GM18951 (cell line): ENCODE data around the gene SAPCD2.

ENCODE experiments used
- POLR2A ChIP-seq: IDR thresholded peaks from 4 replicates; pipeline ENCODE4 v1.6.1; 2011; ENCODE audit warnings: mild to moderate bottlenecking; ENCODE audit not compliant: insufficient read length, insufficient read depth; ENCODE audit errors: extremely low read depth
- in situ Hi-C: fragments of 300-500 bp; cut with MboI; formaldehyde crosslinking; loops from one replicate; pipeline ENCODE4 v1.12.0; 2022; ENCODE audit warnings: low sequenced_read_pairs, mixed read lengths, inconsistent platforms; ENCODE audit not compliant: unreplicated experiment

Gene SAPCD2

DNA sequence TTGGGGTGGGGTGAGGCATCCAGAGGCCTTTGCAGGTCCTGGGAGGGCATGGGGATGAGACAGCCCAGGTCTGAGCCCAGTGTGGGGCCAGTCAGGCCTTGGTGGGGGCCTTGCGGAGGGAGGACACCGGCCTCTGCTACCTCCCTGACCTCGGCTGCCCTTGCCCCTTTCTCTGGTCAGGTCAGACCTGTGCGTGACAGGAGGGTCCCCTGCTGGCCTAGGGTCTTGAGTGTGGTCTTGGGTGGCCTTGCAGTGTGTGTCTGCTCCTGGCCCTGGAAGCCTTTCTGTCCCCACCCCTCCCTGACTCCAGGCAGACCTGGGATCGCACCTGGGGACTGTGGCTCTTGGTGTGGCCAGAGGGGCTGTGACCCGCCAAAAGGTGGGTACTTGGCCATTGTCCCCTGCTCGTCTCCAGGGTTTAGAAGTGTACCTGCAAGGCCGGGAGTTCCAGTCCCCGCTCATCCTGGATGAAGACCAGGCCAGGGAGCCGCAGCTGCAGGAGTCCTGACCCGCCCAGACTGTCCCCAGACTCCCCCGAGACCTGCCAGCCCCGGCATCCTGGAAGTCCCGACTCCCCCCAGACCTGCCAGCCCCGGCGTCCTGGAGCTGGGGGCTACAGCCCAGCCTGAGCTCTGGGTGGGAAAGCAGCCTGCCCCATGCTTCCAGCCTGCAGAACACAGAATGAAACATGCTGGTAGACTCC lies 12.0 kb upstream of the SAPCD2 start:
- no peak for TF ChIP-seq POLR2A
- in situ Hi-C loops, result no loop called here

DNA sequence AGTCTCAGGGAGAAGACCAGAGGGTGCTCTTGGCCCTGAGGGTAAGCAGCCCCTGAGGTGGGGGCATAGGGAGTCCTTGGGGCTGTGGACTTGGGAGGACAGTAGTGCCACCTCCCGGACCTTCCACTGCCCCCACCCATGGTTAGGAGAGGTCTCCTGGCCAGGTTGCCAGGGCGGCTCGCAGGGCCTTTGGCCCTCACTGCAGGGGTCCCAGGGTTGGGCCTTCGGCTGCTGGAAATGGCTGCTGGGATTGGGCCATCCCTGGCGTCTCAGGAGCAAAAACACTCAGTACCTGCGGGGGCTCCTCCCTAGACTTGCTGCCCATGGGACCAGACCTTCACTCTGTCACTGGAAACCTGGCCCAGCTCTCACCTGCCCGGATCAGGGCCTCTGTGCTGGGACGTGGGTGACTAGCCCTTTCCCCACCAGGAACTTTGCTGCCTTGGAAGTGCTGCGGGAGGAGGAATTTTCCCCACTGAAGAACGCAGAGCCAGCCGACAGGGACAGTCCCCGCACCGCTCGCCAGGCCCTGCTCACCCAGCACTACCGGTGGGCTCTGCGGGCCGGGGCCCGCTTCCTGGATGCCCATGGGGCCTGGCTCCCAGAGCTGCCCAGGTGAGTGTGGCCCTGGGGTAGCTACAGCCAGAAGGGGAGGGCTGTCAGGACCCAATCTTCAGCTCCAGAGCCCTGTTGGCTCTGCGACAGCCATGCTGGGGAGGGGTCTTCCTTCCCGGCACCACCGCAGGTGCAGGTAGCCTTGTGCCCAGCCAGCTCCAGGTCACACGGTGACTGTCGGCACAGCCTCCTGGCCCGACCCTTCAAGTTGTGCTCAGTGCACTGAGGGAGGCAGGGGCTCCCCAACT lies 10.1 kb upstream of the SAPCD2 start:
- in situ Hi-C loops, result no loop called here

DNA sequence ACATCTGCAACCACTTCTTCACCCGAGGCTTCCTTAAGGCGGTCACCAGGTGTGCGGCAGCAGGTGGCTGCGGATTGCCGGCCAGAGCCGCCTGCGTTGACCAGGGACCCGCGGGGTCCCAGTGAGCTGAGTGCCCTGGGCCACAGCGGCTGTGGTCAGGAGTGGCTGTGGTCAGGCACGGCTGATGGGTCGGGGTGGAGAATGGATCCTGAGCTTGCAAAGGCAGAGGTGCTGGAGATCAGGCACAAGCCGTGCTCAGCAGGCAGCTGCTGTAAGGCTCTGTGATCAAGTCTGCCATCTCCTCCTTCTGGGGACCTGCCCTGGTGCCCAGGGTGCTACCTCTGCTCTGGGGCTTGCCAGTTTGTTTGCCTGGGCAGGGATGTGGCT lies 9.0 kb upstream of the SAPCD2 start:
- in situ Hi-C loops, result no loop called here
- TF ChIP-seq POLR2A, result no peak

More for the DNA sequence above, 10.1 kb upstream of the SAPCD2 start:
- TF ChIP-seq POLR2A, result no peak

DNA sequence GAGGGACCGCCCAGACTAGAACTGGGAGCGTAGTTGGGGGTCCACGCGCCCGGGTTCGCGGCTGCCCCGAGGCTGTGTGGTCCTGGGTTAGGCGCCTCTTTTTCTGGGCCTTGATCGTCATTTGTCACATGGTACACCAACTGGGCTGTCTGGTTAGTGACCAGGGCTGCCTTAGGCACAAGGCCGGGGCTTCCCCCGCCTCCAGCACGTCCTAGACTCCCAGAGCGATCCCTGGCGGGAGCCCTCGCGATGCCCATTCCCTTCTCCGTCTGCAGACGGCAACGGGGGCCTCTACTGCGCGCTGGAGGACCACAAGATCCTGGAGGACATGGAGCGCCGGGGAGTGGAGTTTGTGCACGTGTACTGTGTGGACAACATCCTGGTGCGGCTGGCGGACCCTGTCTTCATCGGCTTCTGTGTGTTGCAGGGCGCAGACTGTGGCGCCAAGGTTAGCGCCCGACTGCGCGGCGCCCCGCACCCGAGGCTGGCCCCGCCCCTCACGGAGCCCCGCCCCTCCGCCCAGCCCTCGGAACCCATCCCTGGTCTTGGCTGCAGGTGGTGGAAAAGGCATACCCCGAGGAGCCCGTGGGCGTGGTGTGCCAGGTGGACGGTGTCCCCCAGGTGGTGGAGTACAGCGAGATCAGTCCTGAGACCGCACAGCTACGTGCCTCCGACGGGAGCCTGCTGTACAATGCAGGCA lies 8.5 kb upstream of the SAPCD2 start:
- in situ Hi-C loops, result no loop called here
- no peak for TF ChIP-seq POLR2A

DNA sequence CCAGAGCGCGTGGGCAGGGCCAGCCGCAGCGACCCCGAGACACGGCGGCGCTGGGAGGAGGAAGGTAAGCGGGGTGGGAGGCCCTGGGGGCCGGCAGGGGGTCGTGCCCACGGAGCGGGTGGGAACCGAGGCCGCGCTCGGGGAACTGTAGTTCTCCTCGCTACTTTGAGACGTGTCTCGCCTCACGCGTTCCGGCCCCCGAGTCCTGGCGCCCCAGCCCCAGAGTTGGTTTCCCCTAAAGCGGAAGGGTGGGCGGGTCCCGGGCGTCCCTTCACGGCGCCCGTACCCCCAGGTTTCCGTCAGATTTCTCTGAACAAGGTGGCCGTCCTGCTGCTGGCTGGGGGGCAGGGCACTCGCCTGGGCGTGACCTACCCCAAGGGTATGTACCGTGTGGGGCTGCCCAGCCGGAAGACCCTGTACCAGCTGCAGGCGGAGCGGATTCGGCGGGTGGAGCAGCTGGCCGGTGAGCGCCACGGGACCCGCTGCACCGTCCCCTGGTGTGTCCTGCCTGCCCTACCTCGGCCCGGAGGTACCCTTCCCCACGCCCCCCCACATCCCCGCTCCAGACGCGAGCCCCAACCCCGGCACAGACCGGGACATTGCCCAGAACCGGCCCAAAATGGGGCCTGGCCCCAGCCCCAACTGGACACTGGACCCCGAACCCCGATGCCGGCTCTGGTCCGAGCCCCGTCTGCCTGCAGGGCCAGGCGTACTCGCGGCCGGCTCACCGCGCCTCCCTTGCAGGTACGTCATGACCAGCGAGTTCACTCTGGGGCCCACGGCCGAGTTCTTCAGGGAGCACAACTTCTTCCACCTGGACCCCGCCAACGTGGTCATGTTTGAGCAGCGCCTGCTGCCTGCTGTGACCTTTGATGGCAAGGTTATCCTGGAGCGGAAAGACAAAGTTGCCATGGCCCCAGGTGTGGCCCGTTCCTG lies 7.7 kb upstream of the SAPCD2 start:
- in situ Hi-C loops, result no loop called here
- TF ChIP-seq POLR2A, result no peak

DNA sequence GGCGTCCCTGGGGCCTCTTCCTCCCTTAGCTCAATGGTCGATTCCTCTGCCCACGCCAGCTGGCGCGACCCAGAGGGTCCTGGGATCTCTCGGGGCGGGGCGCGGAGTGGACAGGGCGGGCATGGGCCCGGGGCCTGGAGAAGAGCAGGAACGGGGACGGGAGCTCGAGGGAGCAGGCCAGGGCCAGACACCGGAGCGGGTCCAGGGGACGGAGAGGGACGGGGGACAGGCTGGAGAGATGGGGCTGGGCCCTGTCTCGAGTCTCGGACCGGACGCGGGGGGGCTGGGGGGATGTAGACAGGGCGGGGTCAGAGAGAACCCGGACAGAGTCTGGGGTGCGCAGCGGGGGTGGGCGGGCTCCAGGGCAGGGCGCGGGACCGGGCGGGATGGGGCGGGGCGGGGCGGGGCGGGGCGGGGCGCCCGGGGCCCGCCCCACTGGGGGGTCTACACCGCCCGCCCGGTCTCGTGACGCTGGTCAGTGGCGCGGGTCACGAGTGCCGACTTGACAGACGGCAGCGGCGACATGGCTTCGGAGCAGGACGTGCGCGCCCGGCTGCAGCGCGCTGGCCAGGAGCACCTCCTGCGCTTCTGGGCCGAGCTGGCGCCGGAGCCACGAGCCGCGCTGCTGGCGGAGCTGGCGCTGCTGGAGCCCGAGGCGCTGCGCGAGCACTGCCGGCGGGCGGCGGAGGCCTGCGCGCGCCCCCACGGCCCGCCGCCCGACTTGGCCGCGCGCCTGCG lies 6.8 kb upstream of the SAPCD2 start, which contains the start of gene UAP1L1:
UAP1L1 (plus strand) TSS at position 508 of the 738 bp plus-strand sequence; CDS start at position 524, 16 bp downstream.
- TF ChIP-seq POLR2A, result peak; percentile 75
- in situ Hi-C loops, result no loop called here

DNA sequence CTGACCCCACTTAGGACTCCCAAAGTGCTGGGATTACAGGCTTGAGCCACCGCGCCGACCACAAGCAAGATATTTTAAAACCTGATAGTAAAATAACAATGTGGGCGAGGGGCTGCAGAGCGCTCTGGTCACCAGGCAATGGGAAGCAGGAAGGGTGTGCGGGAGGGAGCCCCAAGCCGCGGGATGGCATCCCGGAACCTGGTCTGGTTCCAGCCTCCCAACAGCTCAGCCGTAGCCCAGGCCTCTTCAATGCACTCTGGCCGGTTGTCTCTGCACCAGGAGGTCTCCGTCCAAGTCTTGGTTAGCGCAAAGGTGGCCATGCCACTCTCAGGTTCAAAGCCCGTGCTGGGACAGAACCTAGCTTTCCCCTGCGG lies 6.3 kb upstream of the SAPCD2 start:
- TF ChIP-seq POLR2A, result no peak
- in situ Hi-C loops, result no loop called here

DNA sequence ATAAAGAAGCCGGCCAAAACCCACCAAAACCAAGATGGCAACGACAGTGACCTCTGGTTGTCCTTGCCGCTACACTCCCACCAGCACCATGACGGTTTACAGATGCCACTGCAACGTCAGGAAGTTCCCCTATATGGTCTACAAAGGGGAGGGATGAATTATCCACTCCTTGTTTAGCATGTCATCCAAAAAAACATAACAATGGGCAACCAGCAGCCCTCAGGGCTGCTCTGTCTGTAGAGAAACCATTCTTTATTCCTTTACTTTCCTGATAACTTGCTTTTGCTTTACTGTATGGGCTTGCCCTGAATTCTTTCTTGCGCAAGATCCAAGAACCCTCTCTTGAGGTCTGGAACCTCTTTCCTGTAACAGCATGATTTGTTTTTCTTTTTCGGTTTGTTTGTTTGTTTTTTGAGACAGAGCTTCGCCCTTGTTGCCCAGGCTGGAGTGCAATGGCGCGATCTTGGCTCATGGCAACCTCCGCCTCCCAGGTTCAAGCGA lies 5.0 kb upstream of the SAPCD2 start:
- no peak for TF ChIP-seq POLR2A
- in situ Hi-C loops, result no loop called here

DNA sequence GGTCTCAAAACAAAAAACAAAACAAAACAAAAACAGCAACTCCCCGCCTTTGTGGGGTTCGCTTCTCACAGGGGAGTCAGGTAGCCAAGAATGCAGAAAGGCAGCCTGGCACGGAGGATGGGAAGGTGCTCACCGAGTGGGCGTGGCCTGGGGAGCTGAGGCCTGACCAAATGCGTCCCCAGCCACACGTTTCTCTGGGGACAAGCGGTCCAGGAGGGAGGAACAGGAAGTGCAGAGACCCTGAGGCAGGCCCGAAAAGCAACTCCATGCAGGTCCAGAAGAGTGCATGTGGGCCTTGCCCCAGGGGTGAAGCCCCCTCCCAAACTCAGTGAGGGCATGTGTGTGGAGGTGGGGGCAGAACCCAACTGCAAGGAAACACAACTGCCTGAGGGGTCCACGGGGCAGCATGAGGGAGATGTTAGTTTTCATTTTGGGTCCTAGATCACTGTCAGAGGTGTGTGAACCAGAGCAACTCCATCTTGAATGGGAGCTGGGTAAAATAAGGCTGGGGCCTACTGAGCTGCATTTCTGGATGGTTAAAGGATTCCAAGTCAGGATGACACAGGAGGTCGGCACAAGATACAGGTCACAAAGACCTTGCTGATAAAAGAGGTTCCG lies 4.4 kb upstream of the SAPCD2 start:
- in situ Hi-C loops, result no loop called here
- no peak for TF ChIP-seq POLR2A

DNA sequence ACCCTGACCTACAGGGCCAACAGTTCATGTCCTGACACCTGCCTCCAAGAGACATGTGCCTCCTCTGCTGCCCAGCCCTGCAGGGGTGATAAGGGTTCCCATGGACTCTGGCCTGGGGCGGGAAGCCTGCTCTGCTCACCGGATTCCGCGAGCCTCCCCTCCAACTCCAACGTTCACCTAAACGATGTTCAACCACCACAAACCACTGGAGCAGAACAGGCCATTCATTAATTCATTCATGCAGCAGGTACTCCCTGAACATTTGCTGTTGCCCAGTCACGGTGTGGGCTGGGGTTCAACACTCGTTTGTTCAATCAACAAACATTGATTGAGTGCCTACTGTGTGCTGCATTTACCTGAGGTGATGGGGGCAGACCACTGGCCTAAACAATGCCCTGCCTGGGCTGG lies 3.6 kb upstream of the SAPCD2 start:
- in situ Hi-C loops, result no loop called here

DNA sequence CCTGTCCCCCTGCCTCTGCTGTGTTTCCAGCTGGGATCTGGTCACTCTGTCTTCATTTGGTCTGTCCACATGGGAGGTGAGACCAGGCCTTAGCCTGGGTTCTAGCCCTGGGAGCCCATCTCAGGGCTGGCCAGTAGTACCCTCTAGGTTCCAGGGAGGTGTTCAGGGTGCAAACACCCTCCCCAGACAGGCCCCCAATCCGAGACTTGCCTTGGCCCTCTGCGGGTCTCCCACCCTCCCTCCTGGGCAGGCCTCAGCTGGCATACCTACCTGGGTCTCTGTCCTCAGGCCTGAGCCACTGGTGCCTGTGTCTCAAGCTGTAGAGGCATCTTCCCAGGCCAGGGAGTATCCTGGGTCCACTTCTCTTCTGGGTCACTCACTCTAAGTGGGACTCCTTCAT lies 925 bp upstream of the SAPCD2 start:
- in situ Hi-C loops, result no loop called here
- no peak for TF ChIP-seq POLR2A

More for the DNA sequence above, 3.6 kb upstream of the SAPCD2 start:
- TF ChIP-seq POLR2A, result no peak
